GM11168 (cell line): Measurements from ENCODE around the gene UBE2Q2.
"Not testable (repeated sequence)": the region's sequence is repeated elsewhere in the genome, so short reads cannot be mapped to it uniquely, and the experiment has no call there.

Experiments used
- in situ Hi-C: fragments of 300-500 bp; cut with MboI; formaldehyde crosslinking; loops from one replicate; pipeline ENCODE4 v1.12.0; 2022; ENCODE audit warnings: low sequenced_read_pairs; ENCODE audit not compliant: unreplicated experiment

Gene UBE2Q2

GRCh38 chr15:75861750-75862402 lies 18.6 kb downstream of the UBE2Q2 start:
- in situ Hi-C loops, result no loop called here

- in situ Hi-C loops, result no loop called here
Observed at GRCh38 chr15:75862796-75863195, 19.5 kb downstream of the UBE2Q2 start.

GRCh38 chr15:75864213-75865059 lies 21.2 kb downstream of the UBE2Q2 start:
- in situ Hi-C loops, result no loop called here

GRCh38 chr15:75866045-75866444 lies 22.8 kb downstream of the UBE2Q2 start:
- in situ Hi-C loops, result not testable (repeated sequence)

GRCh38 chr15:75866916-75867315 lies 23.7 kb downstream of the UBE2Q2 start:
- in situ Hi-C loops, result no loop called here

- in situ Hi-C loops, result no loop called here
Observed at GRCh38 chr15:75867449-75867848, 24.2 kb downstream of the UBE2Q2 start.

- in situ Hi-C loops, result no loop called here
Observed at GRCh38 chr15:75868019-75868418, 24.8 kb downstream of the UBE2Q2 start.

- in situ Hi-C loops, result no loop called here
Observed at GRCh38 chr15:75869446-75869845, 26.2 kb downstream of the UBE2Q2 start.

- in situ Hi-C loops, result not testable (repeated sequence)
Observed at GRCh38 chr15:75871589-75871988, 28.3 kb downstream of the UBE2Q2 start.

- in situ Hi-C loops, result no loop called here
Observed at GRCh38 chr15:75872403-75872990, 29.2 kb downstream of the UBE2Q2 start.

GRCh38 chr15:75884041-75884440 lies 40.8 kb downstream of the UBE2Q2 start:
- in situ Hi-C loops, result no loop called here

- in situ Hi-C loops, result loop anchor here (5.0 kb wide), 1 partner anchor 35 kb away; no protein-coding TSS in a partner anchor
Observed at GRCh38 chr15:75887178-75887577, 43.9 kb downstream of the UBE2Q2 start.

- in situ Hi-C loops, result no loop called here
Observed at GRCh38 chr15:75891895-75892294, 48.6 kb downstream of the UBE2Q2 start.

GRCh38 chr15:75895731-75896130 lies 52.5 kb downstream of the UBE2Q2 start:
- in situ Hi-C loops, result no loop called here

- in situ Hi-C loops, result no loop called here
Observed at GRCh38 chr15:75900577-75900976, 57.3 kb downstream of the UBE2Q2 start.

GRCh38 chr15:75902129-75902557 lies 58.9 kb downstream of the UBE2Q2 start:
- in situ Hi-C loops, result no loop called here

GRCh38 chr15:75903331-75904239 lies 60.3 kb downstream of the UBE2Q2 start, which contains the start of gene FBXO22:
Gene FBXO22, plus strand, starts transcription at chr15:75903878. Its CDS starts 86 bp downstream, at chr15:75903964.
- in situ Hi-C loops, result no loop called here

GRCh38 chr15:75905231-75905630 lies 62.0 kb downstream of the UBE2Q2 start:
- in situ Hi-C loops, result no loop called here

- in situ Hi-C loops, result not testable (repeated sequence)
Observed at GRCh38 chr15:75910355-75910754, 67.1 kb downstream of the UBE2Q2 start.

GRCh38 chr15:75916978-75917377 lies 73.7 kb downstream of the UBE2Q2 start:
- in situ Hi-C loops, result no loop called here
